B cell (primary cell): ENCODE data around the gene MMP14.

Experiments
- CTCF ChIP-seq: fragments of 200-600 bp; IDR thresholded peaks from one replicate; pipeline ENCODE4 v1.8.0; 2022; ENCODE audit warnings: antibody characterized with exemption, mild to moderate bottlenecking
- EZH2 ChIP-seq: IDR thresholded peaks from 2 replicates; pipeline ENCODE4 v1.6.1; 2012; ENCODE audit warnings: borderline replicate concordance, low read depth, mild to moderate bottlenecking, moderate library complexity, low read length; ENCODE audit not compliant: insufficient read depth, poor library complexity, severe bottlenecking

GRCh38 chr14:22824711-22825359 is 11.6 kb upstream of the MMP14 start:
- TF ChIP-seq CTCF (no peak), EZH2 (no peak)
